NCI-H146 treated with DMSO at 0.1 percent for 48 hours (cell line): ENCODE measurements around the gene UPF1.

Experiments
- DNase-seq: peaks from one replicate; lab custom pipeline; 2025; ENCODE audit not compliant: unreplicated experiment; lab: John Stamatoyannopoulos, UW

UPF1 gene

DNA sequence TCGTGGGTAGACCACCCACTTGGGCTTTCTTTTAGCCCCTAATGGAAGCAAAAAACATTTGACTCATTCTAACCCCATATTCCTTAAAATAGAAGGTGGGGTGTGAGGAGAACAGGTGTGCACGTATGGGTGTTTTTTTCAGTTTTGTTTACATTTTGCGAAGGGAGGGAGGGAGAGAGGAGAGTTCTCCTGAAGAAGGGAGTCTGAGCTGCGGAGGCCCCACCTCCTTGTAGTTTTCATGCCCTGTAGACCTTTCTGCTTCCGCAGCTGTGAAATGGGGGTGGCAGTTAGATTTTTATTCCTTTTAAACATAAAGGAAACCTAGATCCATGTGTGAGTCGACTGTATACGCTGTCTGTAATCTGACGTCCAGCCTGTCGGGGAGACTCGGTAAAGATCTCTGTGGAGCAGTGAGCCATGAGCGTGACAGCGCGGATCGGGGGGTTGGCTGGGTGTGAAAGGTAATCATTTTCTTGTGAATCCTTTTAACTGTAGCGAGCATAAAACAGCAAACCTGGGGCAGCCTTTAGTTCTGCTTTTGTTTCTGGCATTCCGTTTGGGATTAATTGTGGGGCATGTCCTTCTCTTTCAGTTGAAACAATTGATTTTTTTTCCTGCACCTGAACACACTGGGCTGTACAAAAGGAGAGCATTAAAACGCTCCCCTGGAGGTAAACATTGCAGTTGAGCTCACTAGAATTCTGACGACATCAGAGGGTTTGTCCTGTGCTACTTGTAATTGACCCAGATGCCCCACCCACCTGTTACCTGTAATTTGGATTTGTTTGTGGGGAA is 2.3 kb downstream of the UPF1 start:
- DNase-seq: peak; percentile 99

DNA sequence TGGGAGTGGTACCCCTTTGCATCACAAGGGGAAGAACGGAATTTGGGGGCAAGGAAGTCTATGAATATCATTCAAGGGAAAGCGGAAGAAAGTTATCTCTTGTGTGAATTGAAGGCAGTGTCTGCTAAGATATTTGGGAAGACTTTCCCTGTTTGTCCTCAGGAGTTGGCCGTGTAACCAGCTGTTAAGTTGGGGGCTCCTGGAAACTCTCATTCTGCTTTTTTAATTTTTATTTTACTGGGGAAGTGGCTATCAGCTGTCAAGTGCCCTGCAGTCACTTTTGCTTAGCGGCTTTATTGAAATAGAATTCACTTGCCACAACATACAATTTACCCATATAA is 2.9 kb downstream of the UPF1 start:
- DNase-seq: no peak

DNA sequence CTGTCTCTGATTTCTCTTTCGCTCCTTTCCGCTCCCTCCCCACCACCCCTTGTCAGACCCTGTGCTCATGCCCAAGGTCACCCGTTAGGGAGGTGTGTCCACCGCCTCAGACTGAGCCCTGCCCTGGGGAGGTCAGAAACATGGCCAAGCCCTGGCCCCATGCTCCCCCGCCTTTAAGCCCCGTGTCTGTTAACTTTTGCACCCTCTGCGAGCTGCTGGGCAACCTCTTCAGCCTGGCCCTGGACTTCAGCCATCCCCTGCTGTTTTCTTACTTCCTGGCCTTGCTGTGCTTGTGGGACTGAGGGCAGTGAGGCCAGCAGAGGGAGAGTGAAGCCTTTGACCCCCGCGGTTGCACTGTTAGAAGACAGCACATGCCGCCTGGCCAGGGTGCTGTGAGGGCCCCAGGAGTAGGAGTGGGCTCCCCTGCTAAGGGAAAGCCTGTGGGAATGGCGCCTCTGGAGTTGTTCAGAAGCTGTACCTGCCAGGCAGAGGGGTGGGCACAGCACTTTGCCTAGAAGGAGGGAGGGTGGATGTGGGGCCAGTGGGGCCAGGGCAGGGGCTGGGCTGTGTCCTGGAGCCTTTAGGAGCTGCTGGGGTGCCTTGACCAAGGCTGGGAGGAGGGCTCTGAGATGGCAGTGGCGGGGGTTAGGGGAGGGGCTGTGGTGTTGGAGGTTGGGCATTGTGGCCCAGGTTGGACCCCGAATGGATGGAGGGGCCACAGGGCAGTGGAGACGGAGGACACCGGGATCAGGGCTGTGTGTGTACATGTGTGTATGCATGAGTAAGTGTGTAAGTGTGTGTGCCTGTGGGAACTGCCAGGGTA is 7.9 kb downstream of the UPF1 start:
- no peak for DNase-seq

DNA sequence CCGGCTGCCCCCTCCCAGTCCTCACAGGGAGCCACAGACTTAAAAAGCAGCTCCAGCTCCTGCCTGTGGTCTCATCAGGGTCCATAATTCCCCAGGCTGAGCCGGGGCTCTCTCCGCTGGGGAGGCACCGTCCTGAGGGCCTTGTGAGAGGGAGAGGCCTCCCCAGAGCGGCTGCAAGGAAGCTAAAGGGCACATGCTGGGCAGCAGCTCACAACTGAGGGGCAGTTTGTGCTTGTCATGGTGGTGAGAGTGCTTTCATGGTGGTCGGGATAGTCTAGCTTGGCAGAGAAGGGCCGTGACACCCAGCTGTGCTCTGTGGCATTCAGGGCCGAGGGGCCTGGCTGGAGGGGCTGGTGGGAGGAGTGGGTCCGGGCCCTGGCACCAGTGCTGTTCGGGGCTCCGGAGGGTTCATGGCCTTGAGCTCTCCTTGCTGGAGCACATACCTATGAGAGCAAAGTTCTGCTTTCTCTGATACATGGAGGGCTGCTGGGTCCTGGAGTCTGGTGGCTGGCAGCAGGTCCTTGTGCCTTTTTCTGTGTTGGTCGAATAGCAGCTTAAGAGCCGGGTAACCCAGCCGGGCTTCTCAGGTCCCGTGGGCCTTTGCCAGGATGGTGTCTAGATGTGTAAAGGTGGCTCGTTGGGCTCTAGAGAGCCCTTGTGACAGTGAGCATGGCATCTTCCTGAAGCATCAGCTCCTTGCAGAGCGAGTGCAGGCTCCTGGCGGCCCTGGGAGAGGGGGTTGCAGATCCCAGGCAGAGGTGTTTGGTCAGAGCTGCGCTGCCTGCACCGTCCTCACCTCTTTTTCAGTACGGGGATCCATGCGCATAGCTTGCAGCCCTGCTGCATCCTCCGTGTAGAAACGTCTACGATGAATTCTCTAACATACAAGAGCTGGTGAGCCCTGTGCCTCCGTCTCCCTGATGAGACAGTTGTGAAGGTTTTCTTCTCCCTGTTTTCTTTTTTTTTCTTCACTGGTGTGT is 8.8 kb downstream of the UPF1 start:
- no peak for DNase-seq

DNA sequence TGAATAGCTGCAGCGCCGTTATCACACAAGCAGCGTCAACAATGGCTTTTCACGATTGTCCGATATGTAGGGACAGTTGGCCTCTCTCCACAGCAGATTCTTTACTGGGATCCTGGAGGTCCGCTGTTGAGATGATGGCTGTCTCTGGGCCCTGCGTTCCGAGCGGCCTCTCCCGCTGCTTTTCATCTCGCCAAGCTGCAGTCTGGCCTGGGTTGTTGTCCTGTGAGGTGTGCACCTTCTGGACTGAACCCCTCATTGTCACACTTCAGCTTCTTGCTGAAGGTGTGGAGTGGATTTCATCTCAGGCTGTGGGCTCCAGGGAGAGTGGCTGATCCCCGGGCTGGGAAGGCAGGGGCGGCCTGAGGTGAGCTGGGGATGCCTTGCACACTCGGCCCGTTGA is 9.6 kb downstream of the UPF1 start:
- DNase-seq: no peak

DNA sequence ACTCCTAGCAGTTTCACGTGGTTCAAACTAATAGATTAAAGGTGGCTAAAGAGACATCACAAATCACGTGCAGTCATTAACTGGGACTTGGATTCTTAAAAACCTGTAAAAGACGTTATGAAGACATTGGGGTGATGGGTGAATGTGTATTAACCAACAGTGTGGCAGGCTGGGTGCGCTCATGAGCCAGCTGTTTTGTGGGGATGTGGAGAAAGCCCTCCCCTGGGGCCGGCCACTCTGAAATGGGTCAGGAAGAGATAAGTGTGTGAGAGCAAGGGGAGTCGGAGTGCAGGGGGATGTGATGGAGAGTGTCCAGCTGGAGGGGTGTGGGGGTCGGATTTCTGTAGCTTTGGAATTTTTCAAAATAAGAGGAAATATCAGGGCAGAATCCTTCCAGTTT is 10.4 kb downstream of the UPF1 start:
- no peak for DNase-seq

DNA sequence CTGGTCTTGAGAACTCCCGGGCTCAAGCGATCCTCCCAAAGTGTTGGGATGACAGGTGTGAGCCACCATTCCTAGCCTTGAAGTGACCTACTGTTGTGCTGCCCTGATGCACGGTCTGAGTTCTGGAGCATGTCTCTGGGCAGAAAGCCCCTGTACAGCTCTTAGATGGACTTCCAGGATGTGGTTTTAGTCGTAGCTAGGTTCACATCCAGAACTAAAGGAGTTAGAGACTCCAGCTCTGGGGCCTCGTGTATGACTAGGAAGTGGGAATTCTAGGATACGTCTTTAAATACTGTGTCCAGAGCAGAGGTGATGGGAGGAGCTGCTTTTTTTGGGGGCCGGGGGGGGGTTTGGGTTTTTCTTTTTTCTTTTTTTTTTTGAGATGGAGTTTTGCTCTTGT is 12.2 kb downstream of the UPF1 start:
- DNase-seq: no peak

DNA sequence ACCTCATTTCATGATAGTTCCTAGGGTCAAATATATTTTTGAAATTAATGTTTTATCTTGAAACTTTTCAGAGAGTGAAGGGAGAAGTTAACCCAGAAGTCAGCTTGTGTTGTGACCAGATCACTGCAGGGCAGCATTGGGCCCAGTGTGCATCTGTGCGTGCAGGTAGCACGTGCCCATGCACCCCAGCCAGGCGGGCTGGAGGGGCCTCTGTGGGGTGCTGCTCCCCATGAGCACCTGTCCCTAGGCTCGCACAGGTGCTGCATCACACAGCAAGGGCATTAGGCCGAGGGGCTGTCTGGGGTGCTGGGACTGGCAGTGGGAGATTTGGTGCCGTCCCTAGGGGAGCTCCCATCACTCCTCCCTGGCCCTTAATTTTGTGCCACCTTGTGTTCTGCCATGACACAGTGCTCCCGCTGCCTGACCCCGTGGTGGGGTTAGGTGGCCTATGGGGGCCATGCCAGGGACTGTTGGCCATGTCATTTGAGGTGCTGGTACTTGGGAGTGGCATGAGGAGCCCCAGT is 13.1 kb downstream of the UPF1 start:
- no peak for DNase-seq

DNA sequence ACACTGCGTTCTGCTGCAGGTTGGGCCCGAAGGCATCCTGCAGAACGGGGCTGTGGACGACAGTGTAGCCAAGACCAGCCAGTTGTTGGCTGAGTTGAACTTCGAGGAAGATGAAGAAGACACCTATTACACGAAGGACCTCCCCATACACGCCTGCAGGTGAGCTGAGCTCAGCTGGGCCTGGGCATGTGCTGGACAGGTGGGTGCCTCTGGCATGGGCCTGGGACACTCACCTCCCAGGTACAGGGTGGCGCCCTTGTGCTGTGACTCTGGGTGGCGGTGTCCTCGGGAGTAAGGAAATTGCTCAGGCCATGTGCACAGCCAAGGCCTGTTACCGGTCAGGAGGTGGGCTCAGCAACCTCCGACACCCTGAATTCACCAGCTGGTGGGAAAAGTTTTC is 14.2 kb downstream of the UPF1 start:
- DNase-seq: no peak

DNA sequence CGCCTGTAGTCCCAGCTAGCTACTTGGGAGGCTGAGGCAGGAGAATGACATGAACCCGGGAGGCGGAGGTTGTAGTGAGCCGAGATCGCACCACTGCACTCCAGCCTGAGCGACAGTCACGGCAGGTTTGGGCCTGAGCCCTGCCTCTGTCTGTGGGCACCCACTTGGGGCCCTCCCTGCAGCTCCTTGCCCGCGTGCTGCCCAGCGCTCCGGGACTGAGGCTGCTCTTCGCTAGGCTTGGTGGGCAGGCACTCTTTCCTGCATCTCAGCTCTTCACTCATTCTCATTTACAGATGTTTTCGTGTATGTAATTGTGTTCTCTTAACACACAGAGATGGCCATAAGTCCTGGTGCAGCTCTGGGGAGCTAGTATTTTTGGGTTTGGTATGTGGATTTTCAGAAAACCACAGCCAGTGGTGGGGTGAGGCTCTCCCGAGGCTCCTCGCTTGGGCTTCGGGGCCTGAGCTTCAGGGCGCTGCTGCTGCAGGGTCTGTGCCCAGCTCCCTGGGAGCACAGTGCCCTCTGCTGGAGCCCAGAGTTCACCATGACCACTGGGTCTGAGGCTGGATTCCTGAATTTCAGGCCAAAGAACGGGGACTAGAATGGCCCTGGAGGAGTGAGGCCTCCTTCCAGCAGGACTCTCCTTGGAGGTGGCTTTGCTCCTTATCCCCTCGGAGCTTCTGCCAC is 15.2 kb downstream of the UPF1 start:
- DNase-seq: peak; percentile 22

DNA sequence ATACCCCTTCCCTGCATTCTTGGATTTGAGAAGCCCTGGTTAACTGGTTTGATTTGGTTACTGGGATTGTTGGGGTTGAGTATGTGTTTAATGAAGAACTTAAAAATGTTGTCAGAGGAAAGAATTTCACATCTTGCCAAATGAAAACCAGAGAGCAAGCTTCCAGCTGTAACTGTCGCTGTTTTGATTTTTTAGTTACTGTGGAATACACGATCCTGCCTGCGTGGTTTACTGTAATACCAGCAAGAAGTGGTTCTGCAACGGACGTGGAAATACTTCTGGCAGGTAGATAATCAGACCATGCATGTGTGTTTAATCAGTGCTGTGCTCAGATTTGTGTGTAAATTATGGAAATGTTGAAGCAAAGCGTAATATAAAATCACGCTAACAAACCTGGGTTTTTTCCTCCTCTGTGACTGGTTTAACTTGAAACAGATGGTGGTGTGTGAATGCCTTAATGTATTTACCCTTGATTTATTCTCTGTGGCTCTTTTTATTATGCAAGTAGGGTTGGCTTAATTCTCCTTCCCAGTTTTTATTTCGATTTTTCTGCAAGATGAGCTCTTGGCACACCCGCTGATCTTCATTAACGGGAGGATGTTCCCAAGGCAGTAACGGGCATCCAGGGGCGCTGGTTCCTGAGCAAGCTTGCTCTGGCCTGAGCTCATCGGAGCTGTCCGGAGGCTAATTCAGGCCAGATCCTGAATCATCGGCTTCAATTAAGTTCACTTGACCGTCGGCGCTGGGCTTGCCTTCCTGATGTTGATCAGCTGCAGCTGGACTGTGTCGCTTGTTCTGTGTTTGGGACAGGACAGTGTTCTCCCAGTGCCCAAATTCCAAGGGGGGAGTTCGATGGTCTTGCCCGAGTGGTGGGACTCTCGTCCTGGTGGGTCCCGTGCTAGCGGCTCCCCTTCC is 16.0 kb downstream of the UPF1 start:
- no peak for DNase-seq

DNA sequence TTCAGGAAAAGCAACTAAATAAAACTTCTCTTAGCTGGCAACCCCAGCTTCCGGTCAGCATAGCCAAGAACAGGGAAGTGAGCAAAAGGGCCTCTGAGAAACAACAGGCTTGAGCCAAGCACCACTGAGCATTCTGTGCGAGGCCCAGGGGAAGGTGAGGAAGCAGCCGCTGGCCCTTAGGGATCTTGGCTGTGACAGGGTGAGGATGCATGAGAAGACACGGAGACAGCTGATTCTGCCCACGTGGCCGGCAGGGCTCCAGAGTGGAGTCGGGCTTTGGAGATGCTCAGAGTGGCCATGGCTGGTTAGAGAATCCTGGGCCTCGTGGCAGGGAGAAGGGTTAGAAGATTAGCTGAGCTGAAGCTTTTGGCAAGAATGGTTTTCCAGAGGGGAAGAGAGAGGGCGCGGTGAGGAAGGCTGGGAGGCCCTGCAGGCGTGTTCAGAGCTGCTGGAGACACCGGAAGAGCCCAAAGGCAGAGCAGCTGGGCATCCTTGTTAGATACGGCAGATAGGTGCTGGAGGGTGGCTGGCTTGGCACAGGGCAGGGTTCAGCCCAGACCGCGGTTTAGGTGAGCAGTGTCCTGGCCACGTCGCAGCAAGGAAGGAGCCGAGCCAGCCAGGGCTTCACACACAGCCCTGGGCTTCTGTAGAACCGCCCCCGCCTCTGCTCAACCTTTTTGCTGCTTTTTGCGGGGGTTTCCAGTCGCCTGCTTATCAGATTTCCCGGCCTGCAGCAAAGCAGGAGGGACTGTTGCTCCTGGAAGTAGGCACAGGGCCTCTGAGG is 17.3 kb downstream of the UPF1 start:
- DNase-seq: no peak

DNA sequence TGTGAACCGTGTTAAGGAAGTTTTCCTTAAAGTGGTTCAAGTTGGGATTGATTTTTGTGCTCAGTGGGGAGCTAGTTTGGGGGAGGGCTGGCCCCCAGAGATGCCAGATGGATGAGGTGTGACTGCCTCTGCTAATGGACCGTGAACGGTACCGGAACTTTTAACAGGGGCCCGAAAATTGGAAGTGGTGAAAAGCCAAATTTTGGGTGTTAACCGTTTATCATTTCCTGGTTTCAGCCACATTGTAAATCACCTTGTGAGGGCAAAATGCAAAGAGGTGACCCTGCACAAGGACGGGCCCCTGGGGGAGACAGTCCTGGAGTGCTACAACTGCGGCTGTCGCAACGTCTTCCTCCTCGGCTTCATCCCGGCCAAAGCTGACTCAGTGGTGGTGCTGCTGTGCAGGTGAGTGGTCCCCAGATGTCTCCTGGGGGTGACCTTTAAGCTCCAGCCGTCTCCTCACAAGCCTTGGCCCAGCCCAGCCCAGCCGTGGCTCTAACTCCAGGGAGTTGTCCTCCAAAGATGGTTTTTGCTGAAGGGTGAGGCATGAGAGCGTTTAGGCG is 18.2 kb downstream of the UPF1 start:
- DNase-seq: no peak

DNA sequence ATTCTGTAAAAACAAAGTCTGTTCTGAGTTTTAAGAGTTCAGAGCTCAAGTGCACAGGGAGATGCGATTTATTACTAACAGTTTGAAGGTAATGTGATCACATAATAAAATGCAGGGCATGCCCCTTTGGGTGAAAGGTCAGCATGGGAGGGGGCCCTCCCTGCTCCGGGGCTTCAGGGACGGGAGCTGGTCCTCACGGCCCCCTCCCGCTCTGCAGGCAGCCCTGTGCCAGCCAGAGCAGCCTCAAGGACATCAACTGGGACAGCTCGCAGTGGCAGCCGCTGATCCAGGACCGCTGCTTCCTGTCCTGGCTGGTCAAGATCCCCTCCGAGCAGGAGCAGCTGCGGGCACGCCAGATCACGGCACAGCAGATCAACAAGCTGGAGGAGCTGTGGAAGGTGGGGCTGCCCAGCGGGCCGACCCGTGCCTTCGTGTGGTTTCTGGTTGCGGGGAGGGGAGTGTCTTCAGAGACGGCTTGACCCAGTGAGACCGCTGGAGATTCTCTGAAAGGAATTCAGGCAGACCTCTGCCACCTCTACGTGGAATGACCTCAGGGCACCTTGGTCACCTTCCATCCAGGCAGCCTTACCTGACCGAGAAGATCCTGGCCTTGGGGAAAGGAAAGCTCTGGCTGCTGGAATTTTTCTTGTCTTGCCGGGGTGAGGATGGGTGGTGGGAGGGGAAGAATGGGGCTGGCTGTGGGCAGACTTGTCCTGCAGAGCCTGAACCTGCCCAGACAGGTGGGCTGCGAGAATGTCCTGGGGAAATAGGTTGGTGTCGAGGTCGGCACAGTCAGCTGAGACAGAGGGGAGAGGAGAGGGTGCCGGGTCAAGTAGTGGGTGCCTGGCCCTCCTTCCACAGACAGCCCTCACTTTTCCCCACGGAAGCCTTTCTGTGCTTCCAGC is 19.0 kb downstream of the UPF1 start:
- no peak for DNase-seq

DNA sequence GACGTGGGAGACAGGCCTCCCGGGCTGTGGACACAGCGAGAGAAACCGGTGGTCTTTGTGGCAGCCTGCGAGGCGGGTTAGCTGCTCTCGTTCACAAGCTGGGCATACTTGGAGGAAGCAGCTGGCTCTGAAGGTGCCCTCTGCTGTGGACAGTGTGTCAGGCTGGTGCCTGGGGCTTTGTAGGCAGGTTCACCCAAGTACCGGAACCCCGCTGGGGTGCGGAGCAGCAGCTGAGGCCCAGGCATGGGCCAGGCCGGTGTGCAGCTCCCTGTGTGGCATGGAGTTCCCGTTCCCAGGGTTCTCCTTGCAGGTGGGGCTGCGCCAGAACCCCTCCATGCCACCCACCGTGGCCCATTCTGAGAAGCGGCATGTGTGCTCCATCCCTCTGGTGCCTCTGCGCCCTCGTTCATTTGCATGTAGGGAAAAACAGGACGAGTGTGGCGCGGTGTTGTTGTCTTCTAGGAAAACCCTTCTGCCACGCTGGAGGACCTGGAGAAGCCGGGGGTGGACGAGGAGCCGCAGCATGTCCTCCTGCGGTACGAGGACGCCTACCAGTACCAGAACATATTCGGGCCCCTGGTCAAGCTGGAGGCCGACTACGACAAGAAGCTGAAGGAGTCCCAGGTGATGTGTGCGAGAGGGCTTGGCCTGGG is 20.0 kb downstream of the UPF1 start:
- no peak for DNase-seq

DNA sequence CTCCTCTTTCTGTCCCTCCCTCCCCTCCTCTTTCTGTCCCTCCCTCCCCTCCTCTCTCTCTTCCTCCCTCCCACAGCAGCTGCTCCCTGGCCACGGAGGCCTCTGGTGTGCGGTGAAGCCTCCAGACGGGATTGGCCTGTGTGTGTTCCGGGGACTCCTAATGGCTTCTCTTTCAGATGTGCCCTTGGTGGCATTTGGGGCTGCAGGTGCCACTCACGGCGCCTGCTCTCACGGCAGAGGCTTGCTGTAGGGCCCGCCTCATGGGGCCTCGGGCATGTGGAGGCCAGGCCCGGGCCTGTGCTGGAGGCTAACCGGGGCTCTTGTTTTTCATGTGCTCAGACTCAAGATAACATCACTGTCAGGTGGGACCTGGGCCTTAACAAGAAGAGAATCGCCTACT is 20.9 kb downstream of the UPF1 start:
- DNase-seq: no peak
